Spleen (tissue), 11 donors: ENCODE results near the gene COL5A1. TPM values are rescaled to one million over a fixed set of nuclear protein-coding genes. Genes with fewer than 3 reads are reported as not detected.

Experiments
- DNase-seq: peaks from one replicate; pipeline ENCODE4 v3.0.0-alpha.2; 2020
- H3K27ac ChIP-seq, 8 donors: fragments of 200-600 bp; sonication (generic) in 7 of 8; 1 replicate in 4 of 8; 2 replicates in 4 of 8; pipeline versions ENCODE4 v1.5.0 to v1.8.0; 2016 to 2021; ENCODE audit warnings: inconsistent platforms in 4 of 8, mild to moderate bottlenecking in 4 of 8, moderate library complexity in 1 of 8
- H3K27me3 ChIP-seq, 7 donors: fragments of 200-600 bp; sonication (generic) in 6 of 7; replicated peaks in 1 of 7; 1 replicate in 4 of 7; 2 replicates in 3 of 7; pipeline versions ENCODE4 v1.5.0 to v1.8.0; 2016 to 2021; ENCODE audit warnings: inconsistent platforms in 3 of 7, mild to moderate bottlenecking in 1 of 7
- H3K36me3 ChIP-seq, 6 donors: fragments of 200-600 bp; sonication (generic) in 5 of 6; 1 replicate in 4 of 6; 2 replicates in 2 of 6; pipeline versions ENCODE4 v1.5.0 to v1.8.0; 2016 to 2021; ENCODE audit warnings: inconsistent platforms in 2 of 6
- H3K4me1 ChIP-seq, 6 donors: fragments of 200-600 bp; sonication (generic) in 5 of 6; 1 replicate in 3 of 6; 2 replicates in 3 of 6; pipeline versions ENCODE4 v1.5.0 to v1.8.0; 2016 to 2021; ENCODE audit warnings: inconsistent platforms in 3 of 6
- H3K4me3 ChIP-seq, 8 donors: fragments of 200-600 bp; sonication (generic) in 7 of 8; 1 replicate in 4 of 8; 2 replicates in 4 of 8; pipeline versions ENCODE4 v1.5.0 to v1.8.0; 2016 to 2021; ENCODE audit warnings: inconsistent platforms in 4 of 8, mild to moderate bottlenecking in 4 of 8, moderate library complexity in 2 of 8
- H3K9me3 ChIP-seq, 8 donors: fragments of 200-600 bp; sonication (generic) in 7 of 8; 1 replicate in 4 of 8; 2 replicates in 4 of 8; pipeline versions ENCODE4 v1.5.0 to v1.8.0; 2016 to 2021; ENCODE audit warnings: inconsistent platforms in 4 of 8
- CTCF ChIP-seq, 11 experiments: fragments of 200-600 bp in 7 of 11; fragments of 450-650 bp in 4 of 11; sonication (generic) in 4 of 11; IDR thresholded peaks in 8 of 11; conservative IDR thresholded peaks in 3 of 11; 1 replicate in 7 of 11; 2 replicates in 4 of 11; pipeline versions ENCODE4 v1.4.0 to v1.8.0; 2016 to 2021; ENCODE audit warnings: antibody characterized with exemption in 11 of 11, inconsistent platforms in 4 of 11, mild to moderate bottlenecking in 1 of 11
- POLR2A ChIP-seq, 3 donors: fragments of 450-650 bp; IDR thresholded peaks; one replicate each; pipeline ENCODE4 v1.5.1; 2017; ENCODE audit warnings: antibody characterized with exemption in 3 of 3, mild to moderate bottlenecking in 1 of 3
- POLR2AphosphoS5 ChIP-seq, 3 donors: sonication (generic); formaldehyde crosslinking; IDR thresholded peaks; one replicate each; pipeline ENCODE4 v1.5.1; 2017; ENCODE audit warnings: antibody characterized with exemption in 3 of 3
- WGBS, 5 donors: extraction: QIAGEN DNeasy Blood & Tissue Kit in 3 of 5; methylation state at CpG; one replicate each; pipeline versions ENCODE4 v1.1.5 to v1.1.7; 2013 to 2018; 5-methylcytosine and 5-hydroxymethylcytosine counted together
- intact Hi-C: fragments of 100-400 bp; cut with DNase I; formaldehyde crosslinking; loops from one replicate; pipeline ENCODE4 v1.15.0; 2023; ENCODE audit warnings: low total_unique reads
- polyA plus RNA-seq, 3 donors: library from polyadenylated mRNA; stranded (reverse); fragments of 200-250 nt; gene quantifications; one replicate each; pipeline ENCODE4 v1.2.1, GENCODE V29; 2013
- total RNA-seq, 7 donors: library from RNA; depleted of rRNA in 3 of 7; stranded (reverse); fragments of >200 nt in 3 of 7; fragmentation: NEBNext Ultra II Directional in 4 of 7; extraction: Animal tissue kit (Norgen Biotek cat#: 25700) in 4 of 7; gene quantifications; one replicate each; pipeline versions ENCODE4 v1.1.0 to v1.2.1, GENCODE V29; 2016 to 2021
- donor health status: healthy with polysubstance abuse.
- donor health status: DM: no; HTN: no; CAD: no; lungs with moderate emphysema.
- donor health status: DM: no; HTN: no; CAD: no.
- donor health status: Bipolar disorder and iron deficiency.
- donor health status: healthy.
- donor health status: DM: no; HTN: no; CAD: no.
- donor health status: DM: yes; HTN: yes; CAD: no.

COL5A1 gene
- total and polyA plus RNA-seq, 10 donors, result 2.6 to 50.6 (median 23.7) TPM

GRCh38 chr9:134723037-134723436, 81.4 kb downstream of the COL5A1 start:
- intact Hi-C loops, result no loop called here
- Histone ChIP-seq H3K36me3 (peaks cover 0 to 7% (median 0%) of the 10 kb centered on the region in 6 donors), H3K27ac (no peak overlapping the region), H3K4me1 (peaks cover 0 to 28% (median 0%) of the 10 kb centered on the region in 6 donors), H3K4me3 (no peak overlapping the region), H3K27me3 (peaks cover 0 to 38% (median 0%) of the 10 kb centered on the region in 7 donors), H3K9me3 (no peaks in the 10 kb centered on the region)
- no peak for DNase-seq
- 42 to 66% (median 52%) methylated on average over 11 to 17 of the region's 17 CpGs for WGBS, 5 donors
- no peak for TF ChIP-seq CTCF (IDR thresholded peaks at IDR 0.05 in 8 of 11, conservative IDR thresholded peaks at IDR 0.05 in 3 of 11)
- TF ChIP-seq POLR2AphosphoS5 (IDR thresholded peaks at IDR 0.05), result no peak
- TF ChIP-seq POLR2A (IDR thresholded peaks at IDR 0.05), result no peak

GRCh38 chr9:134723491-134724190, 82.0 kb downstream of the COL5A1 start:
- Histone ChIP-seq H3K4me1 (peaks cover 0 to 28% (median 0%) of the 10 kb centered on the region in 6 donors), H3K27ac (no peak overlapping the region), H3K4me3 (no peak overlapping the region), H3K27me3 (peaks cover 0 to 39% (median 0%) of the 10 kb centered on the region in 7 donors), H3K36me3 (peaks cover 0 to 8% (median 0%) of the 10 kb centered on the region in 6 donors), H3K9me3 (no peaks in the 10 kb centered on the region)
- 30 to 55% (median 50%) methylated on average over 8 to 13 of the region's 13 CpGs for WGBS, 5 donors
- TF ChIP-seq POLR2AphosphoS5 (IDR thresholded peaks at IDR 0.05) (no peak), CTCF (IDR thresholded peaks at IDR 0.05 in 8 of 11, conservative IDR thresholded peaks at IDR 0.05 in 3 of 11) (no peak), POLR2A (IDR thresholded peaks at IDR 0.05) (no peak)
- DNase-seq, result no peak
- intact Hi-C loops, result no loop called here

GRCh38 chr9:134724202-134724911, 82.8 kb downstream of the COL5A1 start:
- Histone ChIP-seq H3K27me3 (peaks cover 0 to 39% (median 0%) of the 10 kb centered on the region in 7 donors), H3K4me3 (no peak overlapping the region), H3K36me3 (peaks cover 0 to 8% (median 0%) of the 10 kb centered on the region in 6 donors), H3K9me3 (no peaks in the 10 kb centered on the region), H3K4me1 (peaks cover 0 to 28% (median 0%) of the 10 kb centered on the region in 6 donors), H3K27ac (no peak overlapping the region)
- intact Hi-C loops, result no loop called here
- 74 to 87% (median 85%) methylated on average over 13 to 25 of the region's 25 CpGs for WGBS, 5 donors
- TF ChIP-seq CTCF (IDR thresholded peaks at IDR 0.05 in 8 of 11, conservative IDR thresholded peaks at IDR 0.05 in 3 of 11), result no peak
- TF ChIP-seq POLR2AphosphoS5 (IDR thresholded peaks at IDR 0.05), result no peak
- TF ChIP-seq POLR2A (IDR thresholded peaks at IDR 0.05), result no peak
- DNase-seq, result no peak
